Suprapubic skin (tissue), 4 donors: ENCODE data around the gene DNAH5. TPM values are rescaled to one million over a fixed set of nuclear protein-coding genes. Genes with fewer than 3 reads are reported as not detected.

Experiments used
- DNase-seq, 2 donors: peaks; one replicate each; pipeline ENCODE4 v3.0.0-alpha.2; 2019; ENCODE audit warnings: low spot score in 2 of 2
- H3K27ac ChIP-seq: fragments of 200-600 bp; sonication (generic); one replicate; pipeline ENCODE4 v1.5.1; 2019
- H3K27me3 ChIP-seq: fragments of 200-600 bp; sonication (generic); one replicate; pipeline ENCODE4 v1.5.1; 2019
- H3K36me3 ChIP-seq: fragments of 200-600 bp; sonication (generic); one replicate; pipeline ENCODE4 v1.5.1; 2019
- H3K4me1 ChIP-seq: fragments of 200-600 bp; sonication (generic); one replicate; pipeline ENCODE4 v1.5.1; 2019
- H3K4me3 ChIP-seq: fragments of 200-600 bp; sonication (generic); one replicate; pipeline ENCODE4 v1.5.1; 2019; ENCODE audit warnings: mild to moderate bottlenecking
- H3K9me3 ChIP-seq: fragments of 200-600 bp; sonication (generic); one replicate; pipeline ENCODE4 v1.5.1; 2019
- CTCF ChIP-seq, 2 donors: fragments of 200-600 bp in 1 of 2; fragments of 450-650 bp in 1 of 2; sonication (generic) in 1 of 2; IDR thresholded peaks; one replicate each; pipeline ENCODE4 v1.5.1; 2016 to 2019; ENCODE audit warnings: antibody characterized with exemption in 2 of 2, mild to moderate bottlenecking in 1 of 2, moderate library complexity in 1 of 2
- EP300 ChIP-seq: sonication (generic); formaldehyde crosslinking; IDR thresholded peaks from one replicate; pipeline ENCODE4 v1.6.1; 2017; ENCODE audit warnings: antibody characterized with exemption
- POLR2A ChIP-seq, 2 donors: fragments of 450-650 bp; IDR thresholded peaks; one replicate each; pipeline ENCODE4 v1.6.1; 2017; ENCODE audit warnings: antibody characterized with exemption in 2 of 2, mild to moderate bottlenecking in 2 of 2, moderate library complexity in 2 of 2
- POLR2AphosphoS5 ChIP-seq, 3 donors: sonication (generic); formaldehyde crosslinking; IDR thresholded peaks; one replicate each; pipeline ENCODE4 v1.6.1; 2017; ENCODE audit warnings: antibody characterized with exemption in 3 of 3
- WGBS: methylation state at CpG from one replicate; pipeline ENCODE4 v1.1.5; 2018; 5-methylcytosine and 5-hydroxymethylcytosine counted together
- total RNA-seq, 4 donors: library from RNA; depleted of rRNA; stranded (reverse); fragments of >200 nt; gene quantifications; one replicate each; pipeline ENCODE4 v1.1.0, GENCODE V29; 2016

Gene DNAH5
- total RNA-seq, 4 donors from 2014 or later: 0.13 to 0.56 (median 0.18) TPM

DNA sequence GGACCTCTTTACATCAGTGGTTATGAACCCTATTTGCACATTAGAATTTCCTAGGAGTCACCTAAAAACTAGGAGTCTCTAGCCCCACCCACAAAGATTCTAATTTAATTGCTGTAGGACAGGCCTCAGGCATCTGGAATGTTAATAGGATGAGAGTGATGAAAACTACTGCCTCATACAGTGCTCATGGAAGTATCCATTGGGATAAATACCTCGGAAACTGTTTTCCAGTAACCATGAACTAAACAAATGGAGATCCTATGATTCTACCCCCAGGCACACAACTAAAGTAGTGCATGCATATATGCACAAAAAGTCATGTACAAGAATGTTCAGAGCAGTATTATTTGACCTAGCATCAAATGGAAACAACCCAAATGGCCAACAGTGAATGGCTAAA is 286.3 kb downstream of the DNAH5 start:
- H3K27me3 ChIP-seq: no peaks in the 10 kb centered on the region
- no peaks in the 10 kb centered on the region for H3K4me1 ChIP-seq
- H3K4me3 ChIP-seq: no peak overlapping the region
- 86% methylated on average over 1 of the region's 1 CpG for WGBS
- no peaks in the 10 kb centered on the region for H3K9me3 ChIP-seq
- no peaks in the 10 kb centered on the region for H3K36me3 ChIP-seq
- TF ChIP-seq POLR2A (IDR thresholded peaks at IDR 0.05) (no peak), EP300 (no peak), CTCF (IDR thresholded peaks at IDR 0.05) (no peak), POLR2AphosphoS5 (IDR thresholded peaks at IDR 0.05) (no peak)
- no peak for DNase-seq
- H3K27ac ChIP-seq: no peak overlapping the region

DNA sequence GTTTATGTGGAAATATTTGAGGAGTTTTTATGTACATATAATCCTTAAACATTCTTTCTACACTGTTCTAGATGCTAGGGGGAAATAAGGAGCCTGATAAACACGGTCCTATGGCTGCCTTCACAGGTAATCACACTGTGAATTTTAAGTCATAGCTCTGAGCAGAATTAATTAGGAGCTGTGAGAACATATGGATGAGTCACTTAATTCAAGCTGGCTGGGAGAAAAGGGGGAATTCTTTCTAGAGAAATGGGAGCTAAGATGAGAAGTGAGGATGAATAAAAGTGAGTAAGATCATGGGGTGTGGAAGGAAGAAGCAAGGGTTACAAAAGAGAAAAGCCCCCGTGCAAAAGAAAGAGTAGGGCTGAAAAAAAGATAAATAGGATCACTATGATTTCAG is 290.8 kb downstream of the DNAH5 start:
- H3K9me3 ChIP-seq: no peaks in the 10 kb centered on the region
- H3K4me3 ChIP-seq: no peak overlapping the region
- no peak for TF ChIP-seq POLR2AphosphoS5 (IDR thresholded peaks at IDR 0.05)
- no peak for TF ChIP-seq EP300
- TF ChIP-seq CTCF (IDR thresholded peaks at IDR 0.05): no peak
- no peak for TF ChIP-seq POLR2A (IDR thresholded peaks at IDR 0.05)
- no peaks in the 10 kb centered on the region for H3K36me3 ChIP-seq
- WGBS: 50% methylated on average over 2 of the region's 2 CpGs
- H3K27me3 ChIP-seq: no peaks in the 10 kb centered on the region
- H3K4me1 ChIP-seq: no peaks in the 10 kb centered on the region
- DNase-seq: no peak
- no peak overlapping the region for H3K27ac ChIP-seq

- TF ChIP-seq EP300 (no peak), POLR2A (IDR thresholded peaks at IDR 0.05) (no peak), CTCF (IDR thresholded peaks at IDR 0.05) (no peak), POLR2AphosphoS5 (IDR thresholded peaks at IDR 0.05) (no peak)
- Histone ChIP-seq H3K4me3 (no peak overlapping the region), H3K36me3 (no peaks in the 10 kb centered on the region), H3K4me1 (no peaks in the 10 kb centered on the region), H3K27me3 (no peaks in the 10 kb centered on the region), H3K27ac (no peak overlapping the region), H3K9me3 (no peaks in the 10 kb centered on the region)
- DNase-seq: no peak
These were observed 294.8 kb downstream of the DNAH5 start for GRCh38 chr5:13649656-13650055.

DNA sequence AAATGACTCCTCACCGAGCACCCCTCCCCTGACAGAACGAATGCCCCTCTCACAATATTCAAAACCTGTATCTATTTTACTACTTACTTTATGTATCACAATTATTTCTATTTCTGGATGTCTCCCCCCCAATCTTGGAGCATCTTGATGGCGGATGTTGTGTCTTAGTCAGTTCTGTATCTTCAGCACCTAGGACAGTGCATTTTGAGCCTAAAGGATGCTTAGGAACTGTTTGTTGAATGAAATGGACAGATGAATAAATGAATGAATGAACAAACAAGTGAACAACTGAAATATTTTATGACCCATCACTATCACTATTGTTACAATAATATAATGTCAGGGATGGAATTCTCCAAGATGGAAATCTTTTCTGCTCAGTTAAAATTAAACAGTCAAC is 295.7 kb downstream of the DNAH5 start:
- WGBS: 82% methylated on average over 3 of the region's 3 CpGs
- no peak for DNase-seq
- Histone ChIP-seq H3K27ac (no peak overlapping the region), H3K9me3 (no peaks in the 10 kb centered on the region), H3K4me1 (no peaks in the 10 kb centered on the region), H3K36me3 (no peaks in the 10 kb centered on the region), H3K27me3 (no peaks in the 10 kb centered on the region), H3K4me3 (no peak overlapping the region)
- TF ChIP-seq EP300: no peak
- no peak for TF ChIP-seq CTCF (IDR thresholded peaks at IDR 0.05)
- TF ChIP-seq POLR2A (IDR thresholded peaks at IDR 0.05): no peak
- no peak for TF ChIP-seq POLR2AphosphoS5 (IDR thresholded peaks at IDR 0.05)

GRCh38 chr5:13643734-13644133 is 300.8 kb downstream of the DNAH5 start:
- no peaks in the 10 kb centered on the region for H3K4me1 ChIP-seq
- 64% methylated on average over 1 of the region's 1 CpG for WGBS
- H3K27me3 ChIP-seq: no peaks in the 10 kb centered on the region
- no peak overlapping the region for H3K27ac ChIP-seq
- TF ChIP-seq POLR2AphosphoS5 (IDR thresholded peaks at IDR 0.05) (no peak), CTCF (IDR thresholded peaks at IDR 0.05) (no peak), EP300 (no peak), POLR2A (IDR thresholded peaks at IDR 0.05) (no peak)
- DNase-seq: no peak
- H3K36me3 ChIP-seq: no peaks in the 10 kb centered on the region
- H3K9me3 ChIP-seq: no peaks in the 10 kb centered on the region
- H3K4me3 ChIP-seq: no peak overlapping the region
